Endothelial cell of umbilical vein (primary cell): ENCODE data around the gene BICRA.

Experiments
- CTCF ChIP-seq, 2 donors: IDR thresholded peaks; 1 replicate in 1 of 2; 2 replicates in 1 of 2; pipeline ENCODE4 v1.5.1; 2011; ENCODE audit warnings: low read length in 2 of 2, mild to moderate bottlenecking in 2 of 2, moderate library complexity in 2 of 2, control low read depth in 1 of 2, inconsistent platforms in 1 of 2, low read depth in 1 of 2; ENCODE audit not compliant: insufficient read depth in 1 of 2; ENCODE audit errors: extremely low read depth in 1 of 2
- EZH2 ChIP-seq: IDR thresholded peaks from 2 replicates; pipeline ENCODE4 v1.6.1; 2012; ENCODE audit warnings: borderline replicate concordance, low read depth, mild to moderate bottlenecking, moderate library complexity, low read length, inconsistent platforms; ENCODE audit not compliant: severe bottlenecking
- FOS ChIP-seq: IDR thresholded peaks from 2 replicates; pipeline ENCODE4 v1.6.1; 2011; ENCODE audit warnings: mild to moderate bottlenecking, low read length, moderate library complexity, borderline replicate concordance; ENCODE audit not compliant: insufficient read depth
- GATA2 ChIP-seq: IDR thresholded peaks from 2 replicates; pipeline ENCODE4 v1.7.0; 2011; ENCODE audit warnings: low read depth, mild to moderate bottlenecking, moderate library complexity, mixed read lengths, low read length; ENCODE audit not compliant: insufficient read length, insufficient read depth
- JUN ChIP-seq: IDR thresholded peaks from 2 replicates; pipeline ENCODE4 v1.6.1; 2011; ENCODE audit warnings: borderline replicate concordance, low read depth; ENCODE audit not compliant: insufficient read length, insufficient read depth
- POLR2A ChIP-seq: IDR thresholded peaks from 2 replicates; pipeline ENCODE4 v1.6.1; 2012; ENCODE audit warnings: low read depth, mild to moderate bottlenecking, control low read depth, low read length
- POLR2AphosphoS5 ChIP-seq: IDR thresholded peaks from 2 replicates; pipeline ENCODE4 v1.6.1; 2012; ENCODE audit warnings: low read depth, mild to moderate bottlenecking, control low read depth, low read length, moderate library complexity; ENCODE audit not compliant: insufficient read depth

DNA sequence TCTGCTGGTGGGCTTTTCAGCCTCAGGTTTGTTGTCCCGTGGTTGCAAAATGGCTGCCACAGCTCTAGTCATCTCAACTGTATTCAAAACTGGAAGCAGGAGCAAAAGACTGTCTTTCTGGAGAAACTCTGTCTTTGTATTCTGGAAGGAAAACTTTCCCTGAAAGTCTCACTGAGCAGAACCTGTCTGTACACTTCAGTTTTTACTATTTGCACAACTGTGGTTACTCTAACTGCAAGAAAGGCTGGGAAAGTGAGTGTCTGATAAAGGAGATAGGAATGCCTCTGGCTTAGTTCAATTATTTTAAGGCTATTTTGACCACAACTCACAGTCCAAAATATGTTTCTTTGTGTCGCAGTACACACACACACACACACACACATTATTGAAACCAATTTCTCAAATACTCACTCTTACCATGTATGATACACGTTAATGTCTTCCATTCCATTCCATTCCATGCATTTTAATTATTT lies 54.5 kb downstream of the BICRA start:
- TF ChIP-seq CTCF (IDR thresholded peaks at IDR 0.05; ENCODE audit: extremely low read depth in 1 of 2, insufficient read depth in 1 of 2, low read depth in 1 of 2, low read length in 2 of 2) (no peak), JUN (no peak), GATA2 (no peak), EZH2 (no peak), POLR2A (no peak), FOS (no peak), POLR2AphosphoS5 (no peak)
